Renal cortical epithelial cell (primary cell): Measurements from ENCODE around the gene SH3RF1. TPM values are rescaled to one million over a fixed set of nuclear protein-coding genes. Genes with fewer than 3 reads are reported as not detected.

Source experiments
- DNase-seq: peaks from one replicate; pipeline ENCODE4 v3.0.0-alpha.2; 2011; ENCODE audit warnings: low read depth
- total RNA-seq: library from RNA; depleted of rRNA; stranded (reverse); fragments of >200 nt; gene quantifications from 2 replicates; pipeline ENCODE4 v1.2.3, GENCODE V29; 2014

Gene SH3RF1
- total RNA-seq, 1 donor from 2014 or later: 12.7 TPM

DNA sequence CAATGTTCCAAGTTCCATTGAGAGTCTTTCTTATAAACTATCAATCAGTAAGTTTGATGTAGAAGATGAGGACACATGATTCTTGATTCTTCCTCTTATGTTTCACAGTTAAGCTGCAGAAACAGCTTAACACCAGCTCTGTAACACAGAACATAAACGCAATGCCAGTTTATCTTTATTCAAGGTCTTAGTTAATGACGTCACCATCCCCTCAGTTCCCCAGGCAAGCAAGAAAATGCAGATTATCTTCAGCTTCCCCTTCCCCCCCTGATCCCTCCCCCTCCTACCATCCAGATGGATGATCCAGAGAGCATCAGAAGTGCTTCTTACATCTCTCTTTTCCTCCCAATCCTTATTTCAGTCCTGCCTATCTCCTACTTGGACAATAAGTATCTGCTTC, 4.4 kb upstream of the SH3RF1 start:
- DNase-seq: no peak

GRCh38 chr4:169274033-169274432, 3.3 kb upstream of the SH3RF1 start:
- DNase-seq: no peak

DNA sequence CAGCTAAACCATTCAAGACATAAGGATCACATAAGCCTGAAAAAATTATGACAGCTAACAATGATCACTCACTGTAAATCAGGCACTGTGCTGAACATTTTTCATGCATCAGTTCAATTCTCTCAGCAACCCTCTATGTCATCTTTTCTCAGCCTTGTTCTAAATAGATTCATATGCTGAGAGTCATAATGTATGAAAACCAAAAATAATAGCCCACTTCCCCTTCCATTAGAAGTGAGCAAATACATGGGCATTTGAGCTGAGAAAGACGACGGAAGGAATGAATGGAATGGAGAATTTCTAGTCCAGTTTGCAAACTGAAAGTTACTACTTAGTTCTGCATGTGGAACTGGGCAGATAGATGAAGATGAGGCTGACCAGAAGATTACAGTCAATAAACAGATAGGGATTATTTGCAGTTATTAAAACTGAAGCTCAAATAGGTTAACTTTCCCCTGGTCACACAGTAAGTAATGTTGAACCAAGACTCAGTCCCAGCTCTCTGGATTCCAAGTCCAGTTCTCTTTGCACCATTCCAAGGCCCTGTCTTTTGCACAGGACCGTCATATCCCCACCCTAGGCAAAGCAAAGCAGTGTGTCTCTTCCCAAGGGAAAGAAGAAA, 1.6 kb upstream of the SH3RF1 start:
- DNase-seq: peak; percentile 38

DNA sequence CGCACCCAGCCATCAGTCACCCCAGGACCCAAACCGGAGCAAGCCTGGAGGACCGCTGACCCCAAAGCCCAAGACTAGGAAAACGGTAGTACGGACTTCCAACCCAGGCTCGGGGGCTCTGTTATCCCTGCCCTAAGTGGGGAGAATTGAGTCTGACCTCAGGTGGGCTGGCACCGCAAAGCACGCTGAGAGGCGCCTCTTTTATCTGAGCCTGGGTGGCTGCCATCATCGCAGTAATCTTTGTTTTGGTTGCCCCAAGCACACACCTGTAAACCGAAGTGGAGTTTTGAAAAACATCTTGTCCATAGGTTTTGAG, 894 bp upstream of the SH3RF1 start:
- DNase-seq: no peak

GRCh38 chr4:169269916-169270809, 593 bp downstream of the SH3RF1 start:
- DNase-seq: no peak

- peak; percentile 72 for DNase-seq
Observed at GRCh38 chr4:169268951-169269760, 1.6 kb downstream of the SH3RF1 start.

DNA sequence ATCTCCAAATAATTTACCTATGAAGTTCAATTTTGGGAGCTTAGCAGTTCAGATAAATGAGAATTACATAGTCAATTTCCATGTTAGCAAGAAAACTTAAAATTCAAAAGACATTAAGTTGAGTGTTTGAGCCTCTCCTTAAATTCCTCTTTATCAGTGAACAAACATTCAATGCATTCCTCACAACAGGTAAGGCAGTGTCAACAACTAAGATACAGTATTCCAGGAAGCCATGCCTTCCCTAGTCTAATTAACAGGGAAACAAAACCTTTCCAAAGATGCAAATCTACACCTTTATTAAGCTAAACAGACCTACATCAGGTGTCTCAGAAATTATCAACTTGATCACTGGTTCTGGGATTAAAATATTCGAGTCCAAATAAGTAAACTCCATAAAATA, 3.7 kb downstream of the SH3RF1 start:
- no peak for DNase-seq

DNA sequence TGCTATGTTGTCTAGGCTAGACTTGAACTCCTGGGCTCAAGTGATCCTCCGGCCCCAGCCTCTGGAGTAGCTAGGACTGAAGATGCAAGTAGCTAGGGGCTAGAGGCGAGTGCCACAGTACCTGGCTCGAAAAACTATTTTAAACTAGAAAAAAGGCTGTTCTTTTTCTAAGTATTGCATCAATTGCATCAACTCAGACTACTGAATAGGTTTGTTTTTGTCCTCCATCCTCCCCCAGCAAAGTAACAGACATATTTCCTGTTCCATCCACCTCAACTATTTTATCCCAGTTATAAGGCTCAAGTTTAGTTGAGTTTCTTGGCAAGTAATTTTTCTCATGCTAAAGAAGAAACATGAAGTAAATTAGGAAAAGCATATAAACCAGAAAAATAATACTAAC, 4.1 kb downstream of the SH3RF1 start:
- no peak for DNase-seq

- DNase-seq: no peak
Observed at GRCh38 chr4:169266081-169266480, 4.7 kb downstream of the SH3RF1 start.

- no peak for DNase-seq
Observed at GRCh38 chr4:169263791-169264392, 6.9 kb downstream of the SH3RF1 start.

- DNase-seq: no peak
Observed at GRCh38 chr4:169260217-169260866, 10.4 kb downstream of the SH3RF1 start.

- no peak for DNase-seq
Observed at GRCh38 chr4:169259271-169259670, 11.5 kb downstream of the SH3RF1 start.

GRCh38 chr4:169258141-169258540, 12.6 kb downstream of the SH3RF1 start:
- no peak for DNase-seq

- no peak for DNase-seq
Observed at GRCh38 chr4:169256856-169257761, 13.6 kb downstream of the SH3RF1 start.

- DNase-seq: no peak
Observed at GRCh38 chr4:169256101-169256612, 14.6 kb downstream of the SH3RF1 start.

DNA sequence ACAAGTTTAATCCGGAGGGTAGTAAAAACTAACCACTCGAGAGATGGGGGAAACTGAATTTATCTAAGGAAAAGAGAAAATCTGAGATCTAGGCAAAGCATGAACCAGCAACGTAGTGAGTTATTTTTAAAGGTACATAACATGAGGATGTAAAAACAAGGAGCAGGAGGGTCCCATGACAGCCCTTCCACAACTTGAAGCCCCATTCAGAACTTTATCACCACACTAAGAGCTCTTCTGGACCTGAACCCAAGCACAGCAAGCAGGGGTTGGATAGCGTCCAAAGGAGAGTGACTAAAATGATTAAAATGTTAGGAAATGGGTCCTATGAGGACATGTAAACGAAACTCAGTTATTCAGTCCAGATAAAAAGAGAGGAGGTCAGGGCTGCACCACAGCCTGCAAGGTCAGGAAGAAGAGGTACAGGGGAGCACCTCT, 16.2 kb downstream of the SH3RF1 start:
- DNase-seq: peak; percentile 91

GRCh38 chr4:169253904-169254303, 16.9 kb downstream of the SH3RF1 start:
- peak; percentile 95 for DNase-seq

DNA sequence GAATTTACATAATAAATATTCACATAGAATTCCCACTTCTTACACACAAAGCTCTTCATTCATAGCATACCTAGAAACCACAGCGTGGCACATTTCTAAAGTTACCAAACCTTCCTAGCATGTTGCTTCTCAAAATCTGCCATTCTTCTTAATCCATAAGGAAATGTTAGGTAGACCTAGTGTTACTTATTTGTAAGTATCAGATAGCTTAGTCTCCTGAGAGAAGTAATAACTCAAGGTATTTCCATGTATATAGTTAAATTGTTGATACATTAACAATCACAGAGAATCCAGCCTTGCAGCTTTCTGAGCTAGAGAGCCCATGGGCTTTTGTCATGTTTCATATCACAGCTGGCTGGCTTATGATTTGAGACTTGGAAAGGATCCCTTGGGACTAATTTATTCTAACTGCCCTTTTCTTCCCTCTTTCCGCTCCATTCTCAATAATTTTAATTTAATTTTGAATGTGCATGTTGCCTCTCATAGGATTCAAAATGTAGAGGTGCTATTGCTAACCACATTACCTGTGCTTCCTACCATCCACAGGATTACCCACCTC, 17.6 kb downstream of the SH3RF1 start:
- DNase-seq: peak; percentile 79

GRCh38 chr4:169252339-169253112, 18.2 kb downstream of the SH3RF1 start:
- DNase-seq: no peak
